Measurements from ENCODE around the gene DMXL1.

The DMXL1 gene

GRCh38 chr5:119275146-119275545, 204.3 kb downstream of the DMXL1 start:
- no peaks in the 10 kb centered on the region for H3K9me3 ChIP-seq (ENCODE audit: low read depth, low read length)
- no peak for TF ChIP-seq EZH2 (IDR thresholded peaks at IDR 0.05)
- no peak for TF ChIP-seq FOXP2 (optimal IDR thresholded peaks at IDR 0.05; ENCODE audit: control extremely low read depth, extremely low read length, insufficient read depth)
- no peak for TF ChIP-seq POLR2AphosphoS5 (IDR thresholded peaks at IDR 0.05; ENCODE audit: borderline replicate concordance, low read depth, low read length)
- H3K9ac ChIP-seq (ENCODE audit: insufficient read length): no peak overlapping the region
- H3K27ac ChIP-seq: no peak overlapping the region
- H3K36me3 ChIP-seq (ENCODE audit: insufficient read depth, low read length): no peaks in the 10 kb centered on the region
- H3K4me3 ChIP-seq: no peak overlapping the region
- no peak for DNase-seq (ENCODE audit: low read depth, low spot score)

- no peak overlapping the region for H3K27ac ChIP-seq
- no peaks in the 10 kb centered on the region for H3K9me3 ChIP-seq (ENCODE audit: low read depth, low read length)
- TF ChIP-seq POLR2AphosphoS5 (IDR thresholded peaks at IDR 0.05; ENCODE audit: borderline replicate concordance, low read depth, low read length): no peak
- TF ChIP-seq FOXP2 (optimal IDR thresholded peaks at IDR 0.05; ENCODE audit: control extremely low read depth, extremely low read length, insufficient read depth): no peak
- TF ChIP-seq EZH2 (IDR thresholded peaks at IDR 0.05): no peak
- H3K9ac ChIP-seq (ENCODE audit: insufficient read length): no peak overlapping the region
- no peaks in the 10 kb centered on the region for H3K36me3 ChIP-seq (ENCODE audit: insufficient read depth, low read length)
- DNase-seq (ENCODE audit: low read depth, low spot score): no peak
- H3K4me3 ChIP-seq: no peak overlapping the region
These were observed 204.8 kb downstream of the DMXL1 start for GRCh38 chr5:119275601-119276173.

- Histone ChIP-seq H3K9me3 (ENCODE audit: low read depth, low read length) (no peaks in the 10 kb centered on the region), H3K27ac (no peak overlapping the region), H3K4me3 (no peak overlapping the region), H3K36me3 (ENCODE audit: insufficient read depth, low read length) (no peaks in the 10 kb centered on the region), H3K9ac (ENCODE audit: insufficient read length) (no peak overlapping the region)
- no peak for DNase-seq (ENCODE audit: low read depth, low spot score)
- TF ChIP-seq EZH2 (IDR thresholded peaks at IDR 0.05): no peak
- no peak for TF ChIP-seq POLR2AphosphoS5 (IDR thresholded peaks at IDR 0.05; ENCODE audit: borderline replicate concordance, low read depth, low read length)
- TF ChIP-seq FOXP2 (optimal IDR thresholded peaks at IDR 0.05; ENCODE audit: control extremely low read depth, extremely low read length, insufficient read depth): no peak
These were observed 206.1 kb downstream of the DMXL1 start for GRCh38 chr5:119276978-119277377.

DNA sequence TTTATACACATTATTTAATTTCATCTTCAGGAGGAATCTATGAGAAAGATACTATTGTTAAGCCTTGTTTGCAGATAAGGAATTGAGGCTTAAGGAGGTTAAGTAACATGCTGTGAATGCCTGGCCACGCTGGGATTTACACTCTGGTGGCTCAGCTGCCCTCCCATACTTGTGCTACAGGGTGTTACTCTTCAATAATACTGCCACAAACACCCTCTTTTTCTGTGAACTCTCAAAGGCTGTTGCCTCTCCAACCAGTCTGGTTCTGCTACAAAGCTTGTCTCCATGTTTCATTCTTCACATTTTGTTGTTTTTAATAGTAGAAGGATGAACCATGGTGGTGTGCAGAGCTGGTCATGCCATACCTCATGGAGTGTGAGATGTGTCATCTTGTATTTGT, 208.2 kb downstream of the DMXL1 start:
- Histone ChIP-seq H3K9ac (ENCODE audit: insufficient read length) (no peak overlapping the region), H3K27ac (no peak overlapping the region), H3K4me3 (no peak overlapping the region), H3K36me3 (ENCODE audit: insufficient read depth, low read length) (no peaks in the 10 kb centered on the region), H3K9me3 (ENCODE audit: low read depth, low read length) (no peaks in the 10 kb centered on the region)
- TF ChIP-seq POLR2AphosphoS5 (IDR thresholded peaks at IDR 0.05; ENCODE audit: borderline replicate concordance, low read depth, low read length) (no peak), FOXP2 (optimal IDR thresholded peaks at IDR 0.05; ENCODE audit: control extremely low read depth, extremely low read length, insufficient read depth) (no peak), EZH2 (IDR thresholded peaks at IDR 0.05) (no peak)
- no peak for DNase-seq (ENCODE audit: low read depth, low spot score)

DNA sequence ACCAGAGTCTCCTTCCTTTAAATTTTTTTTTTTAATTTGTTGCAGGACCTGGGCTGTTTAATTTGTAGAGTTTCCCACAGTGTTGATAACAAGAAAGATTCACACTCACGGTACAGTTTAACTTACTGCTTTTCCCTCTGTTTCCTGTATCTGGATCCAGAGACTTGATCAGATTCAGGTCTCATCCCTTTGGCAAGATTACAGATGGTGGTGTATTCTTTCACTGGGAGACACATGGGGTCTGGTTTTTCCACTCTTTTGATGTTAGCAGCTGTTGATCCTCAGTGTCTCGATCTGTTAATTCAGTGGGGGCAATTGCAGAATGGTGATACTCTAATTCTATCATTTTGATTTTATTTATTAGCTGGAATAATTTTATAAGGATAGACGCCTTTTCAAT, 209.5 kb downstream of the DMXL1 start:
- TF ChIP-seq POLR2AphosphoS5 (IDR thresholded peaks at IDR 0.05; ENCODE audit: borderline replicate concordance, low read depth, low read length) (no peak), FOXP2 (optimal IDR thresholded peaks at IDR 0.05; ENCODE audit: control extremely low read depth, extremely low read length, insufficient read depth) (no peak), EZH2 (IDR thresholded peaks at IDR 0.05) (no peak)
- H3K9ac ChIP-seq (ENCODE audit: insufficient read length): no peak overlapping the region
- no peak for DNase-seq (ENCODE audit: low read depth, low spot score)

GRCh38 chr5:119282628-119283027, 211.7 kb downstream of the DMXL1 start:
- H3K4me3 ChIP-seq: no peak overlapping the region
- no peak for DNase-seq (ENCODE audit: low read depth, low spot score)
- TF ChIP-seq FOXP2 (optimal IDR thresholded peaks at IDR 0.05; ENCODE audit: control extremely low read depth, extremely low read length, insufficient read depth): no peak
- TF ChIP-seq EZH2 (IDR thresholded peaks at IDR 0.05): no peak
- TF ChIP-seq POLR2AphosphoS5 (IDR thresholded peaks at IDR 0.05; ENCODE audit: borderline replicate concordance, low read depth, low read length): no peak
- H3K9me3 ChIP-seq (ENCODE audit: low read depth, low read length): no peaks in the 10 kb centered on the region
- H3K36me3 ChIP-seq (ENCODE audit: insufficient read depth, low read length): no peaks in the 10 kb centered on the region
- no peak overlapping the region for H3K27ac ChIP-seq
- no peak overlapping the region for H3K9ac ChIP-seq (ENCODE audit: insufficient read length)

More for the DNA sequence above, 209.5 kb downstream of the DMXL1 start:
- H3K9me3 ChIP-seq (ENCODE audit: low read depth, low read length): no peaks in the 10 kb centered on the region
- H3K36me3 ChIP-seq (ENCODE audit: insufficient read depth, low read length): no peaks in the 10 kb centered on the region
- no peak overlapping the region for H3K27ac ChIP-seq
- H3K4me3 ChIP-seq: no peak overlapping the region

DNA sequence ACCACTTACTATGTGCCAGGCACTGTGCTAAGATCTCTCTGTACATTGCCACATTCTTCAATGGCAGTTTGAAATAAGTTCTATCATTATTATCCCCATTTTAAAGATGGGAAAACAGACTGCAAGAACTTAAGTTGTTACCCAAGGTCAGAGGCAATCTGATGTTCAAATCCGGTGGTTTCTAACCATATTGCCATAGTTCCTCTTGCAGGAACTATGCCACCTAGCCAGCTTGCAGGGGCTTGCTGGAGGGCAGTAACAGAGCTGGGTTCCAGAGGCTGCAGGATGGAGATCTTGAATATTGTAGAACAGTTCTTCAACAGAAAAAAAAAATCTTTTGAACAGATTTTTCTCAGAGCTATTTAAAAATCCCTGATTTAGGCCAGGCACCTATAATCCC, 213.1 kb downstream of the DMXL1 start:
- Histone ChIP-seq H3K27ac (no peak overlapping the region), H3K36me3 (ENCODE audit: insufficient read depth, low read length) (no peaks in the 10 kb centered on the region), H3K9me3 (ENCODE audit: low read depth, low read length) (no peaks in the 10 kb centered on the region), H3K9ac (ENCODE audit: insufficient read length) (no peak overlapping the region), H3K4me3 (no peak overlapping the region)
- no peak for DNase-seq (ENCODE audit: low read depth, low spot score)
- TF ChIP-seq FOXP2 (optimal IDR thresholded peaks at IDR 0.05; ENCODE audit: control extremely low read depth, extremely low read length, insufficient read depth): no peak
- no peak for TF ChIP-seq POLR2AphosphoS5 (IDR thresholded peaks at IDR 0.05; ENCODE audit: borderline replicate concordance, low read depth, low read length)
- no peak for TF ChIP-seq EZH2 (IDR thresholded peaks at IDR 0.05)

DNA sequence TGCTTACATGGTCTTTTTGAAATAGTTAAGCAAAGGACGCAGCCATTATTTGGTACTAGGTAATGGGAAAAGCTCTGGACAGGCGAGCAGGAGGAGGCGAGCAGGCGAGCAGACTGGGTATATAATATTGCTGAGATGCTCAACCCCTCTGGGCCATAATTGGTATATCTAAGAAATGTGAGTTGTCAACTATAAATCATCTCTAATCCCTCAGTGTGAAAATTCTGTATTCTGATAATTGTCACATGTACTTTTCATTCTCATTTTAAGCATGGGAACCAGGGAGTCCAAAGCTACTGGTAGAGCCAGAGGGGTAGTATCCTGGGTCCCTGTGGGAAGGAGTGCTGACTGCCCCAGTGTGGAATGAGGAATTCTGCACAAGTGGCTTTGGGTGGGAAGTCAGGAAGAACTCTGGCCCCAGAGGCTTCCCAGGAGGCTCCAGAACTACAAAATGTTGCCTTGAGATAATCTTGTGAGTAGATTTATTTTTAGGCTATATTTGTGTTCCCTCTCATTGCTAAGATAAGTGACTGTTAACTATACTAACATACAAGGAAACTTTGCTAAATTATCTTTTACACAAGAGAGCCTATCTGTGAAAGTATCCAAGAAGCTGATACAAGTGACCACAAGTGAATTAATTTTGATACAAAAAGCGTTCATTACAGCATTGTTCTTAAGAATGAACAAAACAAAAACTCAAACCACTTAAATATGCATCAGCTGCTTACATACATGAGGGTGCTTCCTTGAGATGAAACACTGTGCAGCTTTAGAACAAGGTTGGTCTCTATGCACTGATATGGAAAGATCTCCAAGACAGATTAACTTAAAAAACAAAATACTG, 214.4 kb downstream of the DMXL1 start:
- Histone ChIP-seq H3K9ac (ENCODE audit: insufficient read length) (no peak overlapping the region), H3K36me3 (ENCODE audit: insufficient read depth, low read length) (no peaks in the 10 kb centered on the region), H3K9me3 (ENCODE audit: low read depth, low read length) (no peaks in the 10 kb centered on the region), H3K4me3 (no peak overlapping the region), H3K27ac (no peak overlapping the region)
- no peak for DNase-seq (ENCODE audit: low read depth, low spot score)
- TF ChIP-seq EZH2 (IDR thresholded peaks at IDR 0.05): no peak
- no peak for TF ChIP-seq FOXP2 (optimal IDR thresholded peaks at IDR 0.05; ENCODE audit: control extremely low read depth, extremely low read length, insufficient read depth)
- no peak for TF ChIP-seq POLR2AphosphoS5 (IDR thresholded peaks at IDR 0.05; ENCODE audit: borderline replicate concordance, low read depth, low read length)

Data from SK-N-MC (cell line).